Measurements from ENCODE around the gene DPYSL5.

GRCh38 chr2:26859622-26860021 is 11.7 kb downstream of the DPYSL5 start:
- TF ChIP-seq CTCF (IDR thresholded peaks at IDR 0.05) = no peak
- TF ChIP-seq POLR2A (IDR thresholded peaks at IDR 0.05) = no peak

Measured in adrenal gland (tissue), 5 donors.